ENCODE data around the gene MACF1.

DNA sequence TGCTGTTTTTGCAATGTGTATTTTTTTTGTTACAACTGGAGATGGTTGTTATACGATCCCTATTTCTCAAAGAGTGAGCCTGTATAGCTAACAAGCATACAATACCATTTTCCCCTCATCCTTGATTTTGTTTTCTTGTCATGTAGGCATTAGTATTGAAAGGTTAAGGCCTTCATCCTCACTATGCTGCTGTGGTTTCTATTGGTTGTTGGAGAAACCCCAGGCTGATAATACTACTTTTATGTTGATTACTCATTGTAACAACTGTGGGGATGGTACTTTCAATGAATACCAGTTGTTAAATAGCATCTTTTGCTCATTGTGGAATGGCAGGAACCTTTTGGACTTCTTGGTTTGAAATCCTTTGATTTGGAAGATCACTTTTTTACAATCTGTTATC is 39.0 kb upstream of the MACF1 start:
- no peak for TF ChIP-seq CTCF (IDR thresholded peaks at IDR 0.05)
- TF ChIP-seq POLR2A (IDR thresholded peaks at IDR 0.05) = no peak
